ENCODE results near the gene RIMOC1. TPM values are rescaled to one million over a fixed set of nuclear protein-coding genes. Genes with fewer than 3 reads are reported as not detected.

The RIMOC1 gene, protein sequence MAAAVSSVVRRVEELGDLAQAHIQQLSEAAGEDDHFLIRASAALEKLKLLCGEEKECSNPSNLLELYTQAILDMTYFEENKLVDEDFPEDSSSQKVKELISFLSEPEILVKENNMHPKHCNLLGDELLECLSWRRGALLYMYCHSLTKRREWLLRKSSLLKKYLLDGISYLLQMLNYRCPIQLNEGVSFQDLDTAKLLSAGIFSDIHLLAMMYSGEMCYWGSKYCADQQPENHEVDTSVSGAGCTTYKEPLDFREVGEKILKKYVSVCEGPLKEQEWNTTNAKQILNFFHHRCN
- total RNA-seq, result 27.5 TPM

DNA sequence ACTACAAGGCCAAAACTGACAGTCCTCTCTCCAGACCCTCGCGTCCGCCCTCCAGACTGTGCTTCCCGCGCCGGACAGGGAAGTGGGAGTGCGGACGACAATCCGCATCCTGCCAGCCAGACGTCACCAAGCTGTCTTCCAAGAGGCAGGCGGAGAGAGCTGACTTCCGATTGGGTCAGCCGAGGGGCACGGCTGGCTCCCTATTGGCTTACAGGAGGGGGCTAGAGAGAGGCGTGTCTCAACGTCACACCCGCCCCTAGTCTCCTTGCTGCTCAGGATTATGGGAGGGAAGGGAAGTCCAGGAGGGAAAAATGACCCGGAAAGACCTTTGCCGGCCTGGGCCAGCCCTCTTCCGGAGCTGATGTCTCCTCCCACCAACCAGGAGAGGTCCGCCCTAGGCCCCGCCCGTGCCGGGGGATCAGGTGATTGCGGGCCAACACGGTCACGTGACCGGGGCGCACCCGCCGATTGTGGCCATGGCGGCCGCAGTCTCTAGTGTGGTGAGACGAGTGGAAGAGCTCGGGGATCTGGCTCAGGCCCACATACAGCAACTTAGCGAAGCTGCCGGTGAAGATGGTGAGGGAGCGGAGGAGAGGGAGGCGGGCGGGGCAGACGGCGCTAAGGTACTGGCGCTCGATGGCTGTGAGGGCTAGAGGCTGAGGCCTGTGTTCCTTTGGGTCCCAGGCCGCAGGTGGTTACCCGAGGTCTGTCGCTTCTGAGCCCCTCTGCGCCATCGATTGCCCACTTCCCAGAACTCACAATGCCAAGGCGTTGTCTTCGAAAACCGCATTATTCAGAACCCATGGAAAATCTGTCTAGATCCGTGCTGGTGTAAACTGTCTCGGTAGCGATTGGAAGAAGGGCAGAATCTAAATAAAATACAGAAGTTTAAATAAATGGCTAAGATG is at the start of gene RIMOC1:
Gene RIMOC1 (plus strand): TSS at position 453 of the 908 bp plus-strand sequence. CDS start 24 bp downstream, at position 477.

DNA sequence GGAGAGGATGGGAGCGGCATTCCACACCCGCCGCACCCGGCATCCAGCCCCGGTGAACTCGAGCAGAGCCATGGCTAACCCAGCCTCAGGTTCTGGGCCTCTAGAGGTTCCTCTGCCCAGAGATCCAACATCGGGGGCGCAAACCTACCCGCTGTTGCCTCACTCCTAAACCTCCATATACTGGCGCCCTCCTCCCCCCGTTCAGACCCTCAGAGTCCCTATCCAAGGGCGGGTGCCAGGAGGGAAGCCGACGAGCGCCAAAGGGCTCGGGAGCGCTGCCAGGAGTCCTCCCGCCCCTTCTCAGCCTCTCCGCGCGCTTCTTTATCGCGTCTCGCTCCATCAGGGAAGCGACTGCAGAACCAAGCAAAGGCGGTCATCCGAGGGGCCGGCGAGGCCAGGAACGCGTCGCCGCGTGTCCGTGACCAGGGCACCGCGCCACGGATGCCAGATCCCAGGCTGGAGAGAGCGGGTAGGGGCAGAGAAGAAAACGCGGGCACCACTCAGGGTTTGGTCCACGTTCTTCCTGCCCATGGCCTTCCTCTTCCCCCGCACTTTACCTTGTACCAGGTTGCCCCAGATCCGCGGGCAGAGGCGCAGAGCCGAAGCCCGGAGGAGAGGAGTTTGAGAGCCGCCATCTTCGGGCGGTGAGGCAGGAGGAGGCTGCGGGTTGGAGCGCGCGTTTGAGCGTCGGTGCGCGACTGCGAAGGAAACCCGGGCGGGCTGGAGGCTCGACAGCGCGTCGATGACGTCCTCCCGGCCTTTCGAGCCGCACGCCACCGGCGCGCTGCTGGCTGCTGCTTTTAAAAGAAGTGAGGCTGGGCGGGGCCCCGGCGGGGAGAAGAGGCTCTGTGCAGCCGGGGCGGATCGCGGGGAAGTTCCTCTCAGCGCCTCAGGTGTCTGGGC is 34.2 kb upstream of the RIMOC1 start, which contains the start of gene OXCT1:
Gene OXCT1 (minus strand): TSS at position 702 of the 903 bp plus-strand sequence. CDS start 67 bp downstream, at position 635.

DNA sequence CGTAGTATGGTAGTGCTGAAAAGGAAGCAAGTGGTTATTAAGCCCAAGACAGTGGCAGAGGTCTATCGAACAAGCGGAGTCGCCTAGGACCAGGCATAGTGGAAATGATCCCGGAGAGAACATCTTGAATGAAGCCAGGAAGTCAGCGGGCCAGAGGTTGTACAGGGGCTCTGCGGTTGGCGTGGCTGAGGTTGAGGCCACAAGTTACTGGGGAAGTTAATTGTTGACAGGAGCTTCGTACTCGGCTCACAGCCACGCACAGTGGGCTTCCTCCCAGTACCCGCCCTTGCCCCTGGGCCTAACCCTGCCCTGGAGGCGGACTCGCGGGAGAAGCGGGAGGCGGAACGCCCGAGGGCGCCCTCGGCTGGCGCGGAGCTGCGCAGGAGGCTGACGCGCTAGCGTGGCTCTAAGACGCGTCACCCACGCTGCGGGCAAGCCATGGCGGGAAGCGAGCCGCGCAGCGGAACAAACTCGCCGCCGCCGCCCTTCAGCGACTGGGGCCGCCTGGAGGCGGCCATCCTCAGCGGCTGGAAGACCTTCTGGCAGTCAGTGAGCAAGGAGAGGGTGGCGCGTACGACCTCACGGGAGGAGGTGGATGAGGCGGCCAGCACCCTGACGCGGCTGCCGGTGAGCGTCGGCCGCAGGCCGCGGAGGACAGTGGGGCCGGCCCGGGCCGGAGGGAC is 20.9 kb downstream of the RIMOC1 start, which contains the start of gene FBXO4:
Gene FBXO4 (plus strand): TSS at position 410 of the 683 bp plus-strand sequence. CDS start 29 bp downstream, at position 439.

Other genes with a start within 250 kb of the RIMOC1 start
- 54.1 TPM for gene OXCT1, start 33.9 kb upstream of the RIMOC1 start, total RNA-seq
- gene FBXO4, start 20.9 kb downstream of the RIMOC1 start, total RNA-seq, result 16.0 TPM

Data from parietal lobe (tissue), 1 donor.